GM10847 (cell line): ENCODE results near the gene LCTL.

Experiments
- POLR2A ChIP-seq: IDR thresholded peaks from 2 replicates; pipeline ENCODE4 v1.6.1; 2011; ENCODE audit not compliant: insufficient read length; ENCODE audit errors: extremely low read depth

LCTL gene

DNA sequence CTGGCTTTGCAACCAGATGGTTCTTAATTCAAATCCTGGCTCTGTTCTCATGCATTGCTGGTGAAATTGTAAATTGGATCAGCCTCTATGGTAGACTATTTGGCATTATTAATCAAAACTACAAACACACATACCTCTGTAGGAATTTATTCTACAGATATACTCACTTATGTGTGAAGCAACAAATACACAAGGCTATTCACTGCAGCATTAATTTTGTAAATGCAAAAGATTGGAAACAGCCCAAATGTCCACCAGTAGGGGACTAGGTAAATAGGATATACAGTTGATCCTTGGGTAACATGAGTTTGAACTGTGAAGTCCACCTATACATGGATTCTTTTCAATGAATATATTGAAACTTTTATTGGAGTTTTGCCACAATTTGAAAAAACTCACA, 29.5 kb upstream of the LCTL start:
- TF ChIP-seq POLR2A: no peak

DNA sequence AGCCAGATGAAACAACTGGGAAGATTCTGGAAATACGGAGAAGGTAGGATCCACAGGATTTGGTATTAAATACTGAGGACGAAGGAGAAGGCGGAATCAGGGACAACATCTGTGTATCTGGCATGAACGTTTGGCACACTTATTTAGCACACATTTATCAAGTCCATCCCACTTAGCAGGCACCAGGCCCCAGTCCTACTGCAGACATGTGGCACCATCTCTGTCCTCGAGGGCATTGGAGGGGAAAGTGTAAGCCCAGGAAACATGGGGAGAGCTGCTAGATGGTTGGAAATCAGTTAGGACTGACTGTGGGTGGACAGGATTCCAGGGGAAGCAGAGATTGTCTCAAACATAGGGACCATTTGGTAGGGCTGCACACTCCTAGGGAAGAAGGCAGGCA, 29.0 kb upstream of the LCTL start:
- TF ChIP-seq POLR2A: no peak

DNA sequence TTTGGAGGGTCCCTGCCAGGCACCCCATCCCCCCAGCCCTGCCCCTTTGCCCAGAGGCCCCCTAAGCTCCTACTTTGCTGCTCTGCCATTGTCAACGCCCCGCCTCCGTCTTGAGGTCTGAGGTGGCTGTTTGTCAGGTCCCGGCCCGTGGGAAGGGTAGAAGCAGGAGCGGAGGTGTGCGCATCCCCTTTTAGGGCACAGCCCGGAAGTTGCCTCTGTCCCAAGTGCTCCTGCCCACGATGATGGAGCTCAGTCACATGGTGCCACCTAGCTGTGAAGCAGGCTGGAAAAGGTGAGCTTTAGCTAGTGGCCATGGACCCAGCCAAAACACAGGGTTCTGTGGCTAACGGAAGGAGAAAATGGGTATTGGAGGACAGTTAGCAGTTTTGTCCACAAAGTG, 28.5 kb upstream of the LCTL start:
- TF ChIP-seq POLR2A: no peak

DNA sequence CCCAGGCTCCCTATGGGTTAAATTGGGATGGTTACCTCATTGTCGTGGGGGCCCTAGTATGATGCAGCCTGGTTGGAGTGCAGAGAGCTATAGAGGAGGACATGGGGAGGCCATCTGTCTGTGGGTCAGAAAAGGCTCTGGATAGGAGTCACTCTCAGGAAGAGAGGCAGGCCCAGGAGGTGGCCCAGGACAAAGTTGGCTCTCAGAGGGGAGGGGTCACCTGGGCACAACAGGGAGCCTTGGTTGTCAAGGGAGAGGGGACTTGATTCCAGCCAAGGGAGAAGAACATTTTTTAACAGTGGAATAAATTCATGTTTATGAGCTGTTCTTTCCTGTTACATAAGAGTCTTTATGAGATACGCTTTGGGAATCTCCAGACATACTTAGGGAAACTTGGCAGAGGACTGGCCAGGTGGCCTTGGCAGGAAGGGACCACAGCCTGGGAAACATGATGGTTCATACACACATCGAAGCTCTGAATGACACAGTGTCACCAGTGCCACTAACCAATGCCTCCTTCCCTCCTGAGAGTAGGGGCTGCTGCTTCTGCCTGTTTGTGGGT, 27.5 kb upstream of the LCTL start:
- no peak for TF ChIP-seq POLR2A

- TF ChIP-seq POLR2A: no peak
These were observed 26.9 kb upstream of the LCTL start for GRCh38 chr15:66592505-66593218.

DNA sequence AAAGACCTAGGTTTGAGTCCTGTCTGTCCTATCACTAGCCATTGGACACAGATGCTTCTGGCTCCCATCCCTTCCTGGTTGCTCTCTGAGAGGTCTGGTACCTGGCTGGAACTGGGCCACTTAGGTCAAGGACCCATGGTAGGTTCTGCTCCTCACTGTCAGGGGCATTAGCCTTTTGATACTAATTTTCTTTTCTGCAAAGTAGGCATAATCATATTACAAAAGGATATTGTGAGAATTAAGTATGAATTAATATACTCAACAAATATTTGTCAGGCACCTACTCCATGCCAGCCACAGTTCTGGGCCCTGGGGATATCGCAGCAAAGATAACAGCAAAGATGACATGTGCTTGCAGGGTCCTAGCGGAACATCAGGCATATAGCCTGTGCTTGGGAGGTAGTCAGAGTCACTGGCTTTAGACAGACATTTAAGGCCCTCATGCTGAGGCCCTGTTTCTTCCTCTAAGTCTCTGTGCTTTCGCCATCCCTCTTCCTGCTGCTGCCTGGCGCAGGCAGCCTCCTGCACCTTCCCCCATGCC, 25.6 kb upstream of the LCTL start:
- no peak for TF ChIP-seq POLR2A

- no peak for TF ChIP-seq POLR2A
These were observed 24.6 kb upstream of the LCTL start for GRCh38 chr15:66590435-66590834.

DNA sequence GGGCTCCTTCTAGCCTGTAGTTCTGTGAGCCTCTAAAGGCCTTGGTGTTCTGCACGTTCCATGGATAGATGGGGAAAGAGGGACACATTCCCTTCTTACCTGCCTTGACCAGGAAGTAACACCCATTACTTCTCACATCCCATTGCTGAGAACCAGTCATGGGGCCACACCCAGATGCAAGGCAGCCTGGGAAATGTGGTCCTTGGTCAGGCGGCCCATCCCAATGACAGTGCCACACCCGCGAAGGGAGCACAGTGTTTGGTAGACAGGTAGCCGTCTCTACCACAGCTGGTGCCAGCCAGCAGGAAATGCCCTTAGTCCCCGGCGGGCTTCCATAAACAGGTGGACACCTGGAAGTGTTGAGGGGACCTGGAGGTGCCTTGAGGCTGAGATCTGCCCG, 23.2 kb upstream of the LCTL start:
- no peak for TF ChIP-seq POLR2A

DNA sequence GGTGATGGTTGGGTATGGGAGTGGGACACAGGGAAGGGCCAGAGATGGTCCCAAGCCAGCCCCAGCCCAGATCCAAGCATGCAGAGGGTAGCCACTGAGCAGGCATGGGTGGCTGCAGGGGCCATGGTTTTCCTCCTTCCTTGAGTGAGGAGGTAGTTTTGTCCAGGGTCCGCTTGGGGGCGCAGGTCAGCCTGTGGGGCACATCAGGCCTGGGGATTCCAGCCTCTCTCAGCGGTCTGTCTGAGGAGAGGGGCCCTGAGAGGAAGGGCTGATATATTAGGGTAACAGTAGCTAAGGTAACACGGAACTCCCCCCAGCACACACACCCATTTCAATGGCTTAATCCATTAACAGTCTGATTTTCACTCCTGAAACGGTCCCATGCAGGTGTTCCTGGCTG, 22.7 kb upstream of the LCTL start:
- TF ChIP-seq POLR2A: no peak

DNA sequence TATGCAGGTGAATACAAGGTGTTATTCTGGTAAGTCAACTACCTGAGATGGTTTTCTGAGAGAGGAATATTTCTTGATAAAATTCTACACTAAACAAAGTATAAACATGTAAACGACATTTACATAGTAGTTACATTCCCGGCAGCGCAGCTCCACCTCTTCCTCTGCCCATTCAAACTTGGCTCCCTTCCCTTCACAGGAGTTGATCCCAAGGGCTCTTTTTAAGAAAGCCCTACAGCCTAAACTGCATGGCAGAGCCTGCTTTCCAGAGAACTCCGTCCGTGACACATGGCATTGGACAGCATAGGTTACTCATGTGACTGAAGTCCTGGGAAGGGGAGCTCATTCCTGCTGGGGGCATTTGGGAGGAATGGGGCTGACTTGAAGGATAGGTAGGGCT, 22.0 kb upstream of the LCTL start:
- no peak for TF ChIP-seq POLR2A

GRCh38 chr15:66587020-66587419, 21.2 kb upstream of the LCTL start:
- TF ChIP-seq POLR2A: no peak

DNA sequence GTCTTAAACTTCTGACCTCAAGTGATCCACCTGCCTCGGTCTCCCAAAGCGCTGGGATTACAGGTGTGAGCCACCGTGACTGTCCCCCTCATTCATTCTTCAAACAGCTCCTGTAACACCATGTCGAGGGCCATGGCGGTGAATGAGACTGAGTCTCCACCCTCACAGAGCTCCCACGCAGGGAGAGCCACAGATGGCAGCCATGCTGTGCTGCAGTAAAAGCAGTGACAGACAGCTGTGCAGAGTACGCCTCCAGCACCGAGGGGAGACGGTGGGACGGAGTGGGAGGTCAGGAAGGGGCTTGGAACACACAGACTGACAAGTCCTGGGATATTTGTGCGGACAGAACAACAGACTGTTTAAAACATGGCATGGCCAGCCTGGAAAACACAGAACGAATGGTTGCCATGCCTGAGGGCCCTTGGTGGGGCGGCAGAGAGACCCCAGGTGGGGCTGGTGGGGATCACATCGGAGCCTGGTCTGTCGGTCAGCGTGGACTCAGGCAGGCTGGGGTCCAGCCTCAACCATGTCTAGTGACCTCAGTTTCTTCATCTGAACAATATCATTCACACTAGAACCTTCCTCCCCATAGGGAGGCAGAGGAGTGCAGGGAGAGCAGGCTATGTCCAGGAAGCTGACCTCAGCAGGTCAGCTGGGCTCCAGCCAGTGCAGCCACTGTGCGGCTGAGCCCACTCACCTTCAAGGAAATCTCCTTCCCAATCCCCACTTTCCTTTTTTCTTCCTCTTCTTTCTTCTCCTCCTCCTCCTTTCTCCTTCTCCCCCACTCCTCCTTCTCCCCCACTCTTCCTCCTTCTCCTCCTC, 20.6 kb upstream of the LCTL start:
- no peak for TF ChIP-seq POLR2A

- no peak for TF ChIP-seq POLR2A
These were observed 16.3 kb upstream of the LCTL start for GRCh38 chr15:66581972-66582537.

DNA sequence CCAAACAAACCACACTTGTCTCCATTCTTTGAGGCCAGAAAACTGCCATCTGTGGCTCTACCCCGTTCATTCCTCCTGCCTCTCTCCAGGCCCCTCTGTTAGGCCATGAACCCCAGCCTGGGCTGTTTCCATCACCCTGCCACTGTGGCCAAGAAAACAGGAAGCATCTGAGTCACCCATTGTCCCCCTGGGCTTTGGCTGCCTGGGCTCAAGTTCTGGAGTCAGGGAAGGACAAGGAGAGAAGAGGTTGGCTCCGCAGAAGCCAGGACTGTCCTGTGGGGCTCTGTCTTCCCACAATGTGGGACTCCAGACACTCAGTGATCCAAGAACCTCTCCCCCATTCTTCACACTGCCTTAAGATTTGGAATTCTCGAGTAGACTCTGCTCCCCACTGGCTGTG, 14.8 kb upstream of the LCTL start:
- TF ChIP-seq POLR2A: no peak

- TF ChIP-seq POLR2A: no peak
These were observed 12.6 kb upstream of the LCTL start for GRCh38 chr15:66578286-66578875.
